Suprapubic skin (tissue), 4 donors: ENCODE results near the gene RNF144B. TPM values are rescaled to one million over a fixed set of nuclear protein-coding genes. Genes with fewer than 3 reads are reported as not detected.
"Not testable (repeated sequence)": the region's sequence is repeated elsewhere in the genome, so short reads cannot be mapped to it uniquely, and the experiment has no call there.

ENCODE experiments used
- DNase-seq, 2 donors: peaks; one replicate each; pipeline ENCODE4 v3.0.0-alpha.2; 2019; ENCODE audit warnings: low spot score in 2 of 2
- H3K27ac ChIP-seq: fragments of 200-600 bp; sonication (generic); one replicate; pipeline ENCODE4 v1.5.1; 2019
- H3K27me3 ChIP-seq: fragments of 200-600 bp; sonication (generic); one replicate; pipeline ENCODE4 v1.5.1; 2019
- H3K36me3 ChIP-seq: fragments of 200-600 bp; sonication (generic); one replicate; pipeline ENCODE4 v1.5.1; 2019
- H3K4me1 ChIP-seq: fragments of 200-600 bp; sonication (generic); one replicate; pipeline ENCODE4 v1.5.1; 2019
- H3K4me3 ChIP-seq: fragments of 200-600 bp; sonication (generic); one replicate; pipeline ENCODE4 v1.5.1; 2019; ENCODE audit warnings: mild to moderate bottlenecking
- H3K9me3 ChIP-seq: fragments of 200-600 bp; sonication (generic); one replicate; pipeline ENCODE4 v1.5.1; 2019
- EP300 ChIP-seq: sonication (generic); formaldehyde crosslinking; IDR thresholded peaks from one replicate; pipeline ENCODE4 v1.6.1; 2017; ENCODE audit warnings: antibody characterized with exemption
- POLR2A ChIP-seq, 2 donors: fragments of 450-650 bp; IDR thresholded peaks; one replicate each; pipeline ENCODE4 v1.6.1; 2017; ENCODE audit warnings: antibody characterized with exemption in 2 of 2, mild to moderate bottlenecking in 2 of 2, moderate library complexity in 2 of 2
- POLR2AphosphoS5 ChIP-seq, 3 donors: sonication (generic); formaldehyde crosslinking; IDR thresholded peaks; one replicate each; pipeline ENCODE4 v1.6.1; 2017; ENCODE audit warnings: antibody characterized with exemption in 3 of 3
- WGBS: methylation state at CpG from one replicate; pipeline ENCODE4 v1.1.5; 2018; 5-methylcytosine and 5-hydroxymethylcytosine counted together
- total RNA-seq, 4 donors: library from RNA; depleted of rRNA; stranded (reverse); fragments of >200 nt; gene quantifications; one replicate each; pipeline ENCODE4 v1.1.0, GENCODE V29; 2016
- TF ChIP-seq, protein P1 (sequence below), 2 donors: fragments of 200-600 bp in 1 of 2; fragments of 450-650 bp in 1 of 2; sonication (generic) in 1 of 2; IDR thresholded peaks; one replicate each; pipeline ENCODE4 v1.5.1; 2016 to 2019; ENCODE audit warnings: antibody characterized with exemption in 2 of 2, mild to moderate bottlenecking in 1 of 2, moderate library complexity in 1 of 2

The RNF144B gene
- total RNA-seq, 4 donors from 2014 or later: 27.8 to 48.4 (median 38.7) TPM

DNA sequence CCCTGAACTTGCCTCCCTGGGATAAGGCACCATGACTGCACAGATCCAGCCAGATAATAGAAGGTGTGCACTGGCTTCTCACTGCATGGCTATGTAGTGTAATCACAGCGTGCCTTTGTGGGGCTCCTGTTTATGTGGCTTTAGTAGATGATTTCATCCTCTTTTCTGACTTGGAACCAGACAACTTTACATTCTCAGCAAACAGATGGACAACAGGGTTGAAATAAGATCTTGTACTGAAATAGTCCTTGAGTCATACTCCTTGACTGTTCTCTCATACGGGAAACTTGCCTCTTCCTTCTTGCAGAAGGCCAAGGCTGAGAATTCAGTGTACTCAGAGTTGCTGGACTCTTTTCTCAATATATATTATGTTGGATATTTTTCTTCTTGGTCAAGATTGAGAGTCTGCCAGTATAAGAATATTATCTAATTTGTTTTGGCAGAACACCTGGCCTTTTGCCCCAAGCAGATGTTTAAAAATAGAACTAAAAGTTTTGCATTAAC, 25.0 kb upstream of the RNF144B start:
- Histone ChIP-seq H3K4me3 (no peak overlapping the region), H3K27me3 (no peaks in the 10 kb centered on the region), H3K9me3 (no peaks in the 10 kb centered on the region), H3K4me1 (peaks cover 10% of the 10 kb centered on the region), H3K36me3 (no peaks in the 10 kb centered on the region), H3K27ac (no peak overlapping the region)
- DNase-seq: no peak
- WGBS: 29% methylated on average over 2 of the region's 2 CpGs
- TF ChIP-seq, protein P1, sequence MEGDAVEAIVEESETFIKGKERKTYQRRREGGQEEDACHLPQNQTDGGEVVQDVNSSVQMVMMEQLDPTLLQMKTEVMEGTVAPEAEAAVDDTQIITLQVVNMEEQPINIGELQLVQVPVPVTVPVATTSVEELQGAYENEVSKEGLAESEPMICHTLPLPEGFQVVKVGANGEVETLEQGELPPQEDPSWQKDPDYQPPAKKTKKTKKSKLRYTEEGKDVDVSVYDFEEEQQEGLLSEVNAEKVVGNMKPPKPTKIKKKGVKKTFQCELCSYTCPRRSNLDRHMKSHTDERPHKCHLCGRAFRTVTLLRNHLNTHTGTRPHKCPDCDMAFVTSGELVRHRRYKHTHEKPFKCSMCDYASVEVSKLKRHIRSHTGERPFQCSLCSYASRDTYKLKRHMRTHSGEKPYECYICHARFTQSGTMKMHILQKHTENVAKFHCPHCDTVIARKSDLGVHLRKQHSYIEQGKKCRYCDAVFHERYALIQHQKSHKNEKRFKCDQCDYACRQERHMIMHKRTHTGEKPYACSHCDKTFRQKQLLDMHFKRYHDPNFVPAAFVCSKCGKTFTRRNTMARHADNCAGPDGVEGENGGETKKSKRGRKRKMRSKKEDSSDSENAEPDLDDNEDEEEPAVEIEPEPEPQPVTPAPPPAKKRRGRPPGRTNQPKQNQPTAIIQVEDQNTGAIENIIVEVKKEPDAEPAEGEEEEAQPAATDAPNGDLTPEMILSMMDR (IDR thresholded peaks at IDR 0.05): no peak
- no peak for TF ChIP-seq POLR2A (IDR thresholded peaks at IDR 0.05)
- no peak for TF ChIP-seq EP300
- TF ChIP-seq POLR2AphosphoS5 (IDR thresholded peaks at IDR 0.05): no peak

DNA sequence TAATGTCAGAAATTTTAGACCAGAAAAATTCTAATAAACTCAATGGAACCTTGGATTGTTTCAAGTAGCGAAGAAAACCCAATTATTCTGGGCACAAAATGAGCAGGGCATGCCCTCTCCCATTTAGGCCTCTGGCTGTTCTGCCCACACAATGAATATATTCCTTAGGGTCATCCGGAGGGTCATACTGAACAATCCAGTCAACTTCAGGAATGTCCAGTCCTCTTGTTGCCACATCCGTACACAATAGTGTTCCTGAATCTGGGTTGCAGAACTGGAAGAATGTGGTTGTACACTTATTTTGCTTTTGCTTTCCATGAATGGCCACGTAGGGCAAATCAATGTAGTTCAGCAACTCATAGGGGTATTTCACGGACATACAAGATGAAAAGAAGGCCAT, 23.4 kb upstream of the RNF144B start:
- TF ChIP-seq, protein P1 (IDR thresholded peaks at IDR 0.05): no peak
- no peak for TF ChIP-seq EP300
- no peak for TF ChIP-seq POLR2A (IDR thresholded peaks at IDR 0.05)
- no peak for TF ChIP-seq POLR2AphosphoS5 (IDR thresholded peaks at IDR 0.05)

GRCh38 chr6:18364561-18364960, 22.6 kb upstream of the RNF144B start:
- not testable (repeated sequence) for H3K27ac ChIP-seq, H3K27me3 ChIP-seq, H3K4me3 ChIP-seq, H3K9me3 ChIP-seq, H3K36me3 ChIP-seq, DNase-seq
- H3K4me1 ChIP-seq: peaks cover 13% of the 10 kb centered on the region
- WGBS: 81% methylated on average over 2 of the region's 2 CpGs

More for the DNA sequence above, 23.4 kb upstream of the RNF144B start:
- H3K36me3 ChIP-seq: no peaks in the 10 kb centered on the region
- no peak overlapping the region for H3K27ac ChIP-seq
- WGBS: 88% methylated on average over 5 of the region's 5 CpGs
- DNase-seq: no peak
- no peaks in the 10 kb centered on the region for H3K9me3 ChIP-seq
- peaks cover 13% of the 10 kb centered on the region for H3K4me1 ChIP-seq
- no peak overlapping the region for H3K4me3 ChIP-seq
- no peaks in the 10 kb centered on the region for H3K27me3 ChIP-seq

GRCh38 chr6:18367371-18367770, 19.8 kb upstream of the RNF144B start:
- H3K36me3 ChIP-seq: no peaks in the 10 kb centered on the region
- H3K9me3 ChIP-seq: no peaks in the 10 kb centered on the region
- H3K4me3 ChIP-seq: no peak overlapping the region
- no peak for DNase-seq
- WGBS: 94% methylated on average over 8 of the region's 11 CpGs
- TF ChIP-seq POLR2AphosphoS5 (IDR thresholded peaks at IDR 0.05) (no peak), EP300 (no peak), POLR2A (IDR thresholded peaks at IDR 0.05) (no peak)
- TF ChIP-seq, protein P1 (IDR thresholded peaks at IDR 0.05): no peak
- H3K4me1 ChIP-seq: peaks cover 4% of the 10 kb centered on the region
- H3K27ac ChIP-seq: no peak overlapping the region
- H3K27me3 ChIP-seq: no peaks in the 10 kb centered on the region

- H3K27me3 ChIP-seq: no peaks in the 10 kb centered on the region
- H3K27ac ChIP-seq: no peak overlapping the region
- H3K9me3 ChIP-seq: no peaks in the 10 kb centered on the region
- 72% methylated on average over 24 of the region's 25 CpGs for WGBS
- H3K4me1 ChIP-seq: peaks cover 3% of the 10 kb centered on the region
- H3K4me3 ChIP-seq: no peak overlapping the region
- TF ChIP-seq POLR2AphosphoS5 (IDR thresholded peaks at IDR 0.05): no peak
- TF ChIP-seq EP300: no peak
- TF ChIP-seq, protein P1 (IDR thresholded peaks at IDR 0.05): no peak
- no peak for TF ChIP-seq POLR2A (IDR thresholded peaks at IDR 0.05)
- no peak for DNase-seq
- H3K36me3 ChIP-seq: no peaks in the 10 kb centered on the region
These were observed 18.7 kb upstream of the RNF144B start for GRCh38 chr6:18368277-18369105.
